HG02852 (cell line): ENCODE data around the gene SNX3.
"Not testable (repeated sequence)": the region's sequence is repeated elsewhere in the genome, so short reads cannot be mapped to it uniquely, and the experiment has no call there.

Source experiments
- ATAC-seq: cut with Tn5 transposase; IDR thresholded peaks from one replicate; pipeline ENCODE4 v1.9.1; 2021; ENCODE audit warnings: mild to moderate bottlenecking, moderate library complexity; ENCODE audit not compliant: unreplicated experiment

SNX3 gene

DNA sequence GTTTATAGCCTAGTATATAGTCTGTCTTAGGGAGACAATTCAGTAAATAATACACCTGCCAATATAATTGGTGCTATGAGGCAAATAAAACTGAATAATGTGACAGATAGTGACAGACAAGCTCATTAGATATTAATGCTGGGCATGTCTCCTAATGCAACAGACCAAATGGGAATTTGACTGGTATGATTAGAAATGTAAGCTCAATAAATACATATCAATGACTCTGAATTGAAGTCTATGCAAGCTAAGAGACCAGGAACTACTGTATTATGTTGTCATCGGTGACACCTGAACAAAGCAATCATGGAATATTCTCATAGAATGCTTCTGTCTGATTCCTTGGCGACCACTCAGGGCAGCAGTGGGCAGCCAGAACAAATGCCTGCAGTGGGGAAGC lies 2.5 kb upstream of the SNX3 start:
- no peak for ATAC-seq

DNA sequence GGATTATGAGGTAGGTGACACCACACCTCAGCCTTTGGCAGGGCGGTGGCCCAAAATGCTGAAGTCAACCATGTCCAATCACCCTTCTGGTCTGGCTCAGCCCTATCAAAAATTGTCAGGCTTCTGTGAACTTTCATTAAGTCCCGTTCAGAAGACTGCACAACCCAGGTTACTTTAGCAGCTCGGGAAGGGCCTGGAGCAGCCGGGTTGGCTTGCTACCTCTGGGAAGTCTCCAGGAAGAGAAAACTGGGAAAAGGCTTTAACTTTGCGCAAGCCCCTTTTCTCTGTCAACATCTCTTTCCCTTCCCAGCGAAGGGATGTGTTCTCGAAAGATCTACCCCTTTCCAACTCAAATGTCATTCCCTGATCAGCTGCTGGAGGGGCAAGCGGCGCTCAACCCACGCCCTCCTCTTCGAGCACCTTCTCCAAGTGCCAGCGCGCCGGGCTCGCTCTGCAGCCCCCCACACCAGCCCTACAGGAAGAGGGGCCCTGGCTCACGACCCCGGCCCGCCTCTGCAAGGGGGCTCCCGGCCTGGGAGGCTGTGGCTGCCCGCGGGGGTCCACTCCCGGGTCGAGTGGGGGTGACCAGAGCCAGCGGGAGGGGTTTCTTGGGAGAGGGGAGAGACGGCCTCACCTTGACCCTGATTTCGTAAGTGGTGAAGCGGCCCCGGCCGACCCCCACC lies 573 bp downstream of the SNX3 start:
- ATAC-seq: peak; percentile 6

DNA sequence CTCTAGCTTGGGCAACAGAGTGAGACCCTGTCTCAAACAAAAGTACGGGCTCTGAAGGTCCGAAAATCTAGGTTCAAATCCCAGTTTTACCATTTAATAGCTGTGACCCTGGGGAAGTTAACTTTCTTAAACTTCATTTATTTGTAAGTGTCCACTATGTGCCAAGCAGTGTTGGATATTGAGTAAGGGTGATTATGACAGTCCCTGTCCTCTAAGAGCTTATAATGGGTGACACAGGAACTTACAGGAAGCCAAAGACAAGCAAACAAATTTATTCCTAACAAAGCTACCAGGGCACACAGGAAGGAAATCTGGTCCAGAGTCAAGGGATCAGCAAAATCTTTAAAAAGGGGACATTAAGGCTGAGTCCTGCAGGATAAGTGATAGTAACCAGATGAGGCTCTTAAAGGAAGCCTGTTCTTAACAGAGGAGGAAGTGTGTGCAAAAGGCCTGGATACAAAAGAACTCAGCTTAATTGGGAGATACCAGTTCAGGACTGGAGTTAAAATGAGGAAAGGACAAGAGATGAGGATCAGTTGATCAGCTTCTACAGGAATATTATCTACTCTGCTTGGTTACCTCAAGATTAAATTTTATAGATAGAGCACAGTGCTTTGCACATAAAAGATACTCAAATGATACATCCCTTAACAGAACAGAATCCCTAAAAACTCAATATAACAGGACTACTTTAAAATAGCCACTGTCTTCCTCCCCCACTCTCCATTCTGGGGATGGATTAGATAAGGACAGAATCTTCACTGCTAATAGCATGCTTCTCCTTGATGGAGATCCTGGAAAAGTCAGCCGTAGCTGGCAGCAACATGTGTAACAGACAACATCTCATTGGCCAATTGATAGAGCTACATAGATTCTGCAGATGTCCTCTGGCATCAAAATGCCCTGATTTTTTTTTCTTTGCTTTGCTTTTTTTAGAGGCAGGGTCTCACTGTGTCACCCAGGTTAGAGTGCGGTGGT lies 6.1 kb downstream of the SNX3 start:
- no peak for ATAC-seq

DNA sequence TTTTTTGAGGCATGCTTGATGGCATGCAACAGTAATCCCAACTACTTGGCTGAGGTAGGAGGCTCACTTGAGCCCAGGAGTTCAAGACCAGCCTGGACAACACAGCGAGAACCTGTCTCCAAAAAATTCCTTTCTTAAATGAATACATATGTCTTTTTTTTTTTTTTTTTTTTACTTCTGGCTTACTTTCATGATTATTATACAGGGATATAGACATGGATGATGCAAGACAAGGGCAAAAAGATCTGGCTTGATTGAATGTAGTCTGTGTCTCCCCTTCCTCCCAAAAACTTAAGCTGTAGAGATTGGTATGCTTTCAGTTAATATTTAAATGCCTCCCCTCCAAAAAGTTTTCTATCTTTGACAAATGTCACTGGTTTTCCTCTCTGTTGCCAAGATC lies 7.6 kb downstream of the SNX3 start:
- no peak for ATAC-seq

DNA sequence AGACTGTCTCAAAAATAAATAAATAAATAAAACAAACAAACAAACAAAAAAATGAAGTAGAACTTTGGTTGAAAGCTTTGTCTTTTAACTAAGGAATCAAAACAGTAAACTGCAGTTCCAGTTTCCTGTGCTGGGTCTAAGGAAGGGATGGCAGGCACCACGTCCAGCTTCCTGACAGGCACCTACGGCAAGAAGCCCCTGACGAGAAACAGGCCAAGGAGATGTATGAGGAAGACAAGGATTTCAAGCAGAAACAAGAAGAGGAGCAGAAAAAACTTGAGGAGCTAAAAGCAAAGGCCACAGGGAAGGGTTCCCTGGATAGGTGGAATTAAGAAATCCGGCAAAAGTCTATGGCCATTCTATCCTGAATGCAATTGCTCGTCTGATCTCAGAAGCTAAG lies 8.8 kb downstream of the SNX3 start:
- ATAC-seq: no peak

DNA sequence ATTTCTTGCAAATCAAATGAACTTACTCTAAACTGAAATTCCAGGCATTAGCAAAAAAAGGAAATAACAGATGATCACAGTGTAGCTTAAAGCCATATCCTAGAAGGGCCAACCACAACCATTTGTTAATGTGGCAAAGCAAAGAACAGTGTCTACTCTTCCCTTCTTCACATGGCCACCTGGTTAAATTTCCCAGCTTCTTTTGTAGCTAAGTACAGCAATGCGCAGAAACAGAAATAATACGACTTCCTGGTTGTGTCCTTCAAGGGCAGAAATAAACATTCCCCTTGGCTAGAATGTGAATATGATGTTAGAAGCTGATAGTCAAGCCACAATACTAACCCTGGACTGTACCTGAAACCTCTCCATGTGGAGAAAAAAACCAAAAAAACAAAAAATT lies 9.6 kb downstream of the SNX3 start:
- no peak for ATAC-seq

DNA sequence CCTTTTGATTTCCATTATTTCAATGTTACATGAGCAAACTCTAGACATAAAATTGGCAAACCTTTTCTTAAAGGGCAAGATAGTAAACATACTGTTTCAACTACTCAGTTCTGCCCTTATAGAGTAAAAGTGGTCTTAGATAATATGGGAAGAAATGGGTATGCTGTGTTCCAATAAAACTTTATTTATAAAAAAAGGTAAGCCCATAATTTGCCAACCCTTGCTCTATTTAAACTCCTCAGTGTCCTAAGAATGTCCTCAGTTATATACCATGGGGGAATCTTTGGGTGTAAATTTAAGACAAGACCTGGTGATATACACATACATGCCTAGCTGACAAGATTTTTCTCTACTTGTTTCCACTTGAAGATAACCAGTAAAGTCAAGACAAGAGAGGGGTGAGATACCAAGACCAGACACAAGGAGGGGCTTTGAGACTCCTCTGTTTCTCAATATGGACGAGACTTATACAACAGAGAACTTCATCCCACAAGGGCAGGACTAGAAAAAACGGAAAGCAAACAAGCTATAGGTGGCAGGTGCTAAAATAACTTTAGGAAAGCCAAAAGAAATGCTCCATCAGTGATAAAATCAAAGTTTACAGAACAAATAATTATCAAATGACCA lies 10.5 kb downstream of the SNX3 start:
- ATAC-seq: no peak

DNA sequence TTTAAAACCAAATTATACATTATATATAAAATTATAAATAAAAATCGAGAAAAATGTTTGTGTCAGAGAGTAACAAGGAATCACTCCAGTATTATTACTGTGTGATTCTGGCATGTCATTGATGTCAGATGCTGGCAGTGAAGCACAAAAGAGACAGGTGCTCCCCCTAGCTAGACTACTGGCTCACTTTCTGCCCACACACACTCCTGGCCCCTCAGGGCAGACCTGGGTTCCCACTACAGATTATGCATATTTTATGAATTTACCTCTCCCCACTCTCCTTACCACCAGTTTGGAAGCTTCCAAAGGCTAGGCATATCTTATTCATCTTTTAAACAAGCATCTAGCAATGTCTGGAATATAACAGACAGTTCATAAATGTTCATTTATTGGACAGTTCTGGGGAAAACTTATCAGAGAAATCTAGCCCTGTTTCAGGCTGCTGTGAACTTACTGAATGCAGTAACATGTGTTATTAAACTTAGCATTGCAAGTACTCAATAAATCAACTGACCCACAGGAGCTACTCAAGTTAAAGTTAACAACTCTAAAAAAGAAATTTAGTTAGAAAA lies 12.8 kb downstream of the SNX3 start:
- no peak for ATAC-seq

DNA sequence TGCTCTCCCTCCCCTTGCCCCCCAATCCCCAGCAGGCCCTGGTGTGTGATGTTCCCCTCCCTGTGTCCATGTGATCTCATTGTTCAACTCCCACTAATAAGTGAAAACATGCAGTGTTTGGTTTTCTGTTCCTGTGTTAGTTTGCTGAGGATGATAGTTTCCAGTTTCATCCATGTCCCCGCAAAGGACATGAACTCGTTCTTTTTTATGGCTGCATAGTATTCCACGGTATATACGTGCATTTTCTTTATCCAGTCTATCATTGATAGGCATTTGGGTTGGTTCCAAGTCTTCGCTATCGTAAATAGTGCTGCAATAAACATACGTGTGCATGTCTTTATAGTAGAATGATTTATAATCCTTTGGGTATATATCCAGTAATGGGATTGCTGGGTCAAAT lies 15.7 kb downstream of the SNX3 start:
- ATAC-seq: not testable (repeated sequence)

DNA sequence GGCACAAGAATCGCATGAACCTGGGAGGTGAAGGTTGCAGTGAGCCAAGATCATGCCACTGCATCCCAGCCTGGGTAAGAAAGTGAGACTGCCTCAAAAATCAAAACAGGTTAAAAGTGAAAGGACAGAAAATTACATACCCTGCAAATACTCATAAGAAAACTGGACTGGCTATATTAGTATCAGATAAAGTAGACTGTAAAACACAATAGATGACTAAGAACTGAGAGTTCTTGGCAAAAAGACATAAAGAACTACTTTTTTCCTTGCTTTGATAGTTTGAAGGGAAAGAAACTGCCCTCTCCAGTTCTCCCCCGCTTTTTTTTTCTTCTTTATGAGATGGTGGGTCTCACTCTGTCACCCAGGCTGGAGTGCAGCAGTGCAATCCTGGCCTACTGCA lies 17.0 kb downstream of the SNX3 start:
- ATAC-seq: no peak

DNA sequence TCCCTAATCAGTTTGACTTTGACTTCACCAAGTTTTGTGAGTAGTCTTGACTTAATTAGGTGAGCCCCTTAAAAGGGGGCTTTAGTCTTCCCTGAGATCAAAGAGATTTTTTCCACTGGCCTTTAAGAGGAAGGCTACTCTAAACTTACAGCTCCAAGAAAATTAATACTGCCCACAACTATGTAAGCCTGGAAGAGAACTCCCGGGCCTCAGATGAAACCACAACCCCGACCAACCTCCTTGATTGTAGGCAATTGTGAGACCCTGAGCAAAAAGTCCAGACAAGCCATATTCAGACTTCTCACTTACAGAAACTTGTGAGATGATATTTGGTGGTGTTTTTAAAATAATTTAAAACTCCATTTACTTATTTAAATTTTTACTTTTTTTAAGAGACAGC lies 18.1 kb downstream of the SNX3 start:
- ATAC-seq: no peak

DNA sequence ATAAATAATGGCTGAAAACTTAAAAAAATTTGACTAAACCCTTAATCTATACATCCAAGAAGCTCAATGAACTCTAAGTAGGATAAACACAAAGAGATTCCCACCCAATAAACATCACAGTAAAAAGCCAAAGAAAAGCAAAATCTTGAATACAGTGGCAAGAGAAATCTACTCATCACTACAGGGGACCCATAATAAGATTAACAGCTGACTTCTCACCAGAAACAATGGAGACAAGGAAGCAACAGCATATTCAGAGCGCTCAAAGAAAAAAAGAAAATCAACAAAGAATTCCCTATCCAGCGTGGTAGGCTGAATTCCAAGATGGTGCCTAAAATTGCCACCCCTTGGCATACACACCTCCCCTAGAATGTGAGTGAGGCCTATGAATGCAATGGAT lies 18.6 kb downstream of the SNX3 start:
- no peak for ATAC-seq

DNA sequence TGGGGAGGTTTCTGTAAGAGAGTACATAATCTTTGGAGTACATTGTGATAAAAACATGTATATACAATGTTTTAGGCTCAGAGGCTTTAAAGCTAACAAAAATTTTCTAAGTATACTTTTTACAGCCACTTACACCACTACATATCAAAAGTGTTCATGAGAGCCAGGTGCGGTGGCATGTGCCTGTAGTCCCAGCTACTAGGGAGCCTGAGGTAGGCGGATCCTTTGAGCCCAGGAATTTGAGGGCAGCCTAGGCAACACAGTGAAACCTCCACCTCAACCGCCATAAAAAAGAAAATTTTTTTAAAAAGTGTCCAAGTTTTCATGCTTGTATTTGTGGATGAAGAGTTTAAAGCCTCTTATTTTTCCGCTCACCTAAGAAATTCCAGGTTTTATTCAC lies 22.5 kb downstream of the SNX3 start:
- no peak for ATAC-seq

DNA sequence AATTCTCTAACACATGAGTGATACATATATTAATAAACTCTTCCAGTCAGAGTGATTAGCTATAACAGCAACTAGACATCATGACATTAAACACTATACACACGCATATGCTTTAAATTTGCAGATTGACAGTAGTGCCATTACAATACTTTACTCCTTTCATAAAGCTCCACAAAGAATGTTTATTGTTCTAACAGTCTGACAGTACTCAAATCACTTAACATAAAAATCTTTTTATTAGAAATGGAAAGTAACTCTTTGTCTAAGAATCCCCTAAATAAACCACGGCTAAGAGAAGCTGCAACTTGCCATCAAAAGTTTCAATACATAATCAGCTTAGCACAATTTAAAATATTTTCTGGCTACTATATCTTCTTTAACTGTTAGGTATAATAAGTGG lies 24.0 kb downstream of the SNX3 start:
- ATAC-seq: no peak

DNA sequence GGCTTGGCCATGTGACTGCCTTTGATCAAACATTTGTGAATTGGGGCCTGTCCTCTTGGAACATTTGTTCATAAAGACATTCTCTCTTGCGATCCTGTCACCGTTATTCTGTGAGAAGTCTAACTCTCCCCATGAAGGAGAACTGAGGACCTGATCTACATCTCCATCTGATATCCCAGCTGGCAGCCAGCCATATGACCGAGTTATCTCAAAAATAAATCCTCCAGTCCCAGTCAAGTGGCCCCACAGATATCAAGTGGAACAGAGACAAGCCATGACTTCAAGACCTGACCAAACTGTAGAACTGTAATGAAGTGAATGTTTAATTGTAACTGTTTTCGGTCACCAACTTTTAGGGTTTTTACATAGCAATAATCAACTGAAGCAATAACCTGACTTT lies 25.7 kb downstream of the SNX3 start:
- no peak for ATAC-seq

DNA sequence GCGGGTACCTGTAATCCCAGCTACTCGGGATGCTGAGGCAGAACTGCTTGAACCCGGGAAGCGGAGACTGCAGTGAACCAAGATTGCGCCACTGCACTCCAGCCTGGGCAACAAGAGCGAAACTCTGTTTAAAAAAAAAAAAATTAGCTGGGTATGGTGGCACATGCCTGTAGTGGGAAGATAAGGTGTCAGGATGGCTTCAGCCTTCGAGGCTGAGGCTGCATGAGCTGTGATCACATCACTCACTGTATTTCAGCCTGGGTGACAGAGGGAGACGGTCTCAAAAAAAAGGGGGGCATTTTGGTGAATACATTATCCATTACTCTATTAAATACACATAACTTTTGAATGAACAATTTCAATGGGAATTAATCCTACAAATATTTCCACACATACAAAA lies 32.4 kb downstream of the SNX3 start:
- no peak for ATAC-seq

DNA sequence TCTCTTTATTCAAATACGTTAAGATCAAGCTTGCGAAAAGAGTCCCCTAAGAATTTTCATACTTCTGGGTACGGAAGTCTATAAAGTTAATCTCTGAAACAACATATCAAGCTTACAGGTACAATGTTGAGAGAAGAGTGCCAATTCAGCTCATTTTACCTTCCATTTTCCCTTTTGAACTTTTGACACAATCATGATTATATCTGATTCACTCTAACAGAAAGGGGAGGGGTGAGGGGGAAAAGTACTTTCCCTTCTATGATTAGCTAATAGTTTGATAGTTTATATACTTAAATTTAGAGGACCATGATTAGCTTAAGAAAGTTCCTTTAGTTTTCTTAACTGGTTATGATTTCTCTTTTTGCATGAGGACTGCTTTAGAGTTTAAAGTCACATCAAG lies 33.5 kb downstream of the SNX3 start:
- no peak for ATAC-seq

DNA sequence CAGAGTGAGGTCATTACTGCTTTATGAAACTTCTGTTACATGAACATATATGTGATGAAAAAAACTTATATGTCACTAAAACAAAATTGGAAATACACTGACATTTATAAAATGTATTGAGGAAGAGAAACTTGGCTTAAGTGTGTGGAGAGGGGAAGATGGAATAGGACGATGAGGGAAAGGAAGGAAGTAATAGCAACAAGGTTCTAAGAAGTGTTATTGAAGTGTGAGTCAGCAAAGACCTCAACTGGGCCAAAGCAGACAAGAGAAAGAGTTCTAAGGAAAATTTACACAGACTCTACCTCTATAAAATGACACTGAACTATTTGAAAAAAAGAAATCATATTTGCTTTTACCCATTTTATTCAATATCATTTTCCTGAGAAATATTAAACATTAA lies 38.3 kb downstream of the SNX3 start:
- ATAC-seq: no peak

DNA sequence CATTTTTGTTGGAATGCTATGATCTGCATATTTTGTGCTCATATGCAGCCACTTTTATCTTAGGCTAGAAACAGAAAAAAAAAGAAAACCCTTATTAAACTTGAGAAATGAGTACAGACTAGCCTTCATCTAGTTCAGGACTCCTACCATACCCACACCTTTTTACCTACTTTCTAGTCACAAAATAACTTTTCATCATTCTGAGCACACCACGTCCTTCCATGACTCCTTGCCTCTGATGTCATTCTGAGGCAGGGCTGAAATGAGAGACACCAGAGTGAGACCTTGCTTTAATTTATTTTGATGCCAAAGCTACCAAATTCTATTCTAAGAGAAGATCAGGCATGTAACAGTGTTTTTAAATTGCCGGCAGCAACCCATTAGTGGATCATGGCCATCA lies 38.8 kb downstream of the SNX3 start:
- no peak for ATAC-seq

DNA sequence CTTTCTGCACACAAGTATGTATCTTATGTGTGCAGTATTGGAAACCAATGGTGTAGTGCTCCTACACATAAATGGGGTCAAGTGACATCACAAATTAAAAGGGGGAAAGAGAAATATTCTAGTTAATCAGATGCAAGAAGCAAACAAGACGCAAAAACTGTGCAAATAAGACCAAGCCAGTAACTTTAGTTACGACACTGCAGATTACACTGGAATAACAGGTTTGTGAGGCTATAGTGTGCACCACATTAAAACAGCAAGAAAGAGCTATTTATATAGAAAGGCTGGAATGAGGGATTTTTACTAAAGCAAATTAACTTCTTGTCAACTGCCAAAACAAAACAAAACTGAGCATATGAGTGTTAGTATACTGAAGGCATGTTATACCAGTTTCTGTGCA lies 49.2 kb downstream of the SNX3 start:
- no peak for ATAC-seq

DNA sequence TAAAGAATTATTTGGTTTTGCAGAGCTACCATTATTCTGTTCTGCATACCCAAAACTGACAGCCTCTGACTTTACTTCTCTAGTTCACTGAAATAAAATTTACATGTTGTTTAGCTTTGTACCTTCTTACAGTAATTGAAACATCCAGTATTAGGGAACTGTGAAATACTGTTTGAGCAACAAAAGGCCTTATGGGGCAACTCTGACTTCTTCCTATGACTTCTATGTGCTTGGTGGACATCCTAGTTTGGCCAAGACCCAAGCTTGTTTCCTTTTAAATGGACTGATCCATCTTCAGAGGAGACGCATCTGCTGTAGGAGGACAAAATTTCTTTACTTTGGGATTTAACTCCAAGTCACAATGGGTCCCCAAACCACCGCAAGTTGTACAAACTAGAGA lies 50.3 kb downstream of the SNX3 start:
- ATAC-seq: no peak

DNA sequence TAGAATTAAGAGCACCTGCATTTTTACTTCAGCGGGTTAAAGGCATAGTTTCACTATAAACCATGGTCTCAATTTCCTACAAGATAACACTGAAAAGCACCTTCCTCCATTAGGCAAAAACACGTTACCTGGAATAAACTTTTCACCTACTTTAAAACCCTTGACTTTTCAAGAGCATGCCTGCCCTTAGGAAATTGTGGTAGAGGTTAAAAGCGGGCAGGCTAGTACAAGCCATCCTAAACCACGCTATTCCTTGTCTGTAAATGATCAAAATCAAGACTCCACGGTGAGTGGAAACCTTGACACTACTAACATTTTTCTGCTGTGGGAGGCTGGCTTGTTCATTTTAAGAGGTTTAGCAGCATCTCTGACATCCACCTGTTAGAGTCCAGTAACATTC lies 51.1 kb downstream of the SNX3 start:
- no peak for ATAC-seq
